Thymus (tissue), 11 donors: ENCODE results near the gene ERC1. TPM values are rescaled to one million over a fixed set of nuclear protein-coding genes. Genes with fewer than 3 reads are reported as not detected.

Experiments
- DNase-seq, 9 donors: peaks; one replicate each; pipeline ENCODE4 v3.0.0-alpha.2; 2013; ENCODE audit warnings: low spot score in 9 of 9, low read depth in 6 of 9, missing footprints in 1 of 9
- H3K27ac ChIP-seq, 2 donors: one replicate each; pipeline ENCODE4 v1.5.1; 2013; ENCODE audit warnings: control low read depth in 1 of 2, low read depth in 1 of 2, low read length in 1 of 2, mild to moderate bottlenecking in 1 of 2, moderate library complexity in 1 of 2
- H3K27me3 ChIP-seq, 2 donors: one replicate each; pipeline ENCODE4 v1.5.1; 2013; ENCODE audit warnings: low read length in 1 of 2; ENCODE audit not compliant: control insufficient read depth in 2 of 2, insufficient read depth in 1 of 2
- H3K36me3 ChIP-seq, 2 donors: one replicate each; pipeline ENCODE4 v1.5.1; 2013; ENCODE audit warnings: low read length in 1 of 2, mild to moderate bottlenecking in 1 of 2, moderate library complexity in 1 of 2; ENCODE audit not compliant: control insufficient read depth in 2 of 2, insufficient read depth in 2 of 2
- H3K4me1 ChIP-seq, 2 donors: one replicate each; pipeline ENCODE4 v1.5.1; 2013; ENCODE audit warnings: low read length in 2 of 2; ENCODE audit not compliant: control insufficient read depth in 2 of 2, insufficient read depth in 2 of 2
- H3K4me3 ChIP-seq, 2 donors: one replicate each; pipeline ENCODE4 v1.5.1; 2013; ENCODE audit warnings: low read length in 2 of 2, control low read depth in 1 of 2, mild to moderate bottlenecking in 1 of 2
- H3K9me3 ChIP-seq, 2 donors: one replicate each; pipeline ENCODE4 v1.5.1; 2013; ENCODE audit warnings: low read length in 1 of 2, mild to moderate bottlenecking in 1 of 2; ENCODE audit not compliant: control insufficient read depth in 2 of 2, insufficient read depth in 1 of 2
- WGBS: extraction: QIAGEN DNeasy Blood & Tissue Kit; methylation state at CpG from one replicate; pipeline ENCODE4 v1.1.7; 2013; 5-methylcytosine and 5-hydroxymethylcytosine counted together
- polyA plus RNA-seq: library from polyadenylated mRNA; stranded (reverse); fragments of 200-250 nt; gene quantifications from one replicate; pipeline ENCODE4 v1.2.3, GENCODE V29; 2013
- total RNA-seq: library from RNA; stranded (reverse); fragments of 120-200 nt; gene quantifications from one replicate; pipeline ENCODE4 v1.2.4, GENCODE V29; 2013
- donor health status: healthy.

The ERC1 gene
- total and polyA plus RNA-seq, 2 donors, result 4.2 to 13.8 TPM

GRCh38 chr12:1419849-1420371, 428.9 kb downstream of the ERC1 start:
- 93% methylated on average over 1 of the region's 1 CpG for WGBS
- H3K4me1 ChIP-seq, result no peaks in the 10 kb centered on the region
- no peaks in the 10 kb centered on the region for H3K36me3 ChIP-seq
- H3K4me3 ChIP-seq, result no peak overlapping the region
- peaks cover 0 to 11% of the 10 kb centered on the region in 2 donors for H3K9me3 ChIP-seq
- H3K27ac ChIP-seq, result no peak overlapping the region
- H3K27me3 ChIP-seq, result no peaks in the 10 kb centered on the region
- DNase-seq, result no peak

- WGBS, result 98% methylated on average over 11 of the region's 11 CpGs
- peaks cover 0 to 11% of the 10 kb centered on the region in 2 donors for H3K9me3 ChIP-seq
Observed at GRCh38 chr12:1421091-1421846, 430.2 kb downstream of the ERC1 start.

DNA sequence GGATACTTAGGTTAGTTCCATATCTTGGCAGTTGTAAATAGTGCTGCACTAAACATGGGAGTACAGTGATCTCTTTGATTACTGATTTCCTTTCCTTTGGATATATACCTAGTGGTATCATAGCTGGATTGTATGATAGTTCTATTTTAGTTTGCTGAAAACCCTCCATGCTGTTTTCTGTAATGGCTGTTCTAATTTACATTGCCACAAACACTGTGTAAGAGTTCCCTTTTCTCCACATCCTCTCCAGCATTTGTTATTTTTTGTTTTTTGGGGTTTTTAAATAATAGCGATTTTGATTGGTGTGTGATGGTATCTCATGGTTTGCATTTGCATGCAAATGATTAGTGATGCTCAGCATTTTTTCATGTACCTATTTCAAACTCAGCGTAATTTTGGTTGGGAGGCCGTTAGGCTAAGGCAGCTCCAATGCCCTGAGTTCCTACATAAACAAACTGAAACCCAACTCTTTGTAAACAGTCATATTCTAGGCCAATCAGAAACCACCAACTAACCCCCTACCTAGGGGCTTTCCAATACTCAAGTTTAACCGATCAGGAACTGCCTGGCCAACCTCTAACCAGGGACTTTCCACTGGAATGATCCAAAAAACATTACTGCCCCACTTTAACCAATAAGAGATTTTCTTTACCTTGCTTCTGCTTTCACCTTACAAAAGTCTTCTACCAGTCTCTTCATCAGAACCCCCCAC, 431.7 kb downstream of the ERC1 start:
- Histone ChIP-seq H3K9me3 (peaks cover 0 to 11% of the 10 kb centered on the region in 2 donors), H3K36me3 (no peaks in the 10 kb centered on the region), H3K4me1 (no peaks in the 10 kb centered on the region), H3K4me3 (no peak overlapping the region), H3K27ac (no peak overlapping the region), H3K27me3 (no peaks in the 10 kb centered on the region)
- peak in 1 of 9 donors; percentile 6 for DNase-seq
- WGBS, result 96% methylated on average over 4 of the region's 4 CpGs

More at GRCh38 chr12:1421091-1421846, 430.2 kb downstream of the ERC1 start:
- H3K36me3 ChIP-seq, result no peaks in the 10 kb centered on the region
- no peak overlapping the region for H3K4me3 ChIP-seq
- H3K27ac ChIP-seq, result no peak overlapping the region
- no peaks in the 10 kb centered on the region for H3K27me3 ChIP-seq
- no peaks in the 10 kb centered on the region for H3K4me1 ChIP-seq
- DNase-seq, result no peak

- Histone ChIP-seq H3K4me3 (no peak overlapping the region), H3K9me3 (peaks cover 0 to 11% of the 10 kb centered on the region in 2 donors), H3K4me1 (no peaks in the 10 kb centered on the region), H3K36me3 (no peaks in the 10 kb centered on the region), H3K27ac (no peak overlapping the region), H3K27me3 (no peaks in the 10 kb centered on the region)
- 98% methylated on average over 4 of the region's 4 CpGs for WGBS
- no peak for DNase-seq
Observed at GRCh38 chr12:1424674-1425395, 433.8 kb downstream of the ERC1 start.

DNA sequence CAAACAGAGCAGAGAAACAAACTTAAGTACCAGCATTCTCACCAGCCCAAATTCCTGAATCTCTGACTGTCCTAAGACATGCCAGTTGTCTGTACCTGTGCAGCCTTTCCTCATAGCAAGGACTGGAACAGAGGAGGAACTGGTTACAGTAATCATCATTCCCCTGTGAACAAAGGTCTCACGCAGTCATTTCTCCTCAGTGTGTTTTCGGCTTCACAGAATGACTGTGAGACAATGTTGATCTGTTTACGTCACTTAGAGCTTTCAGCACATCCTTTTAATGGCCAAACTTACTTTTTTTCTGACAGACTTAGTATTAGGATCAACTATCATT, 434.3 kb downstream of the ERC1 start:
- Histone ChIP-seq H3K27ac (no peak overlapping the region), H3K4me3 (no peak overlapping the region), H3K9me3 (peaks cover 0 to 10% of the 10 kb centered on the region in 2 donors), H3K36me3 (no peaks in the 10 kb centered on the region), H3K4me1 (no peaks in the 10 kb centered on the region), H3K27me3 (no peaks in the 10 kb centered on the region)
- over 99% methylated on average over 3 of the region's 3 CpGs for WGBS
- no peak for DNase-seq

- Histone ChIP-seq H3K4me1 (no peaks in the 10 kb centered on the region), H3K4me3 (no peak overlapping the region), H3K9me3 (no peaks in the 10 kb centered on the region), H3K27ac (no peak overlapping the region), H3K36me3 (no peaks in the 10 kb centered on the region), H3K27me3 (no peaks in the 10 kb centered on the region)
- 98% methylated on average over 5 of the region's 5 CpGs for WGBS
- no peak for DNase-seq
Observed at GRCh38 chr12:1428671-1429070, 437.6 kb downstream of the ERC1 start.

DNA sequence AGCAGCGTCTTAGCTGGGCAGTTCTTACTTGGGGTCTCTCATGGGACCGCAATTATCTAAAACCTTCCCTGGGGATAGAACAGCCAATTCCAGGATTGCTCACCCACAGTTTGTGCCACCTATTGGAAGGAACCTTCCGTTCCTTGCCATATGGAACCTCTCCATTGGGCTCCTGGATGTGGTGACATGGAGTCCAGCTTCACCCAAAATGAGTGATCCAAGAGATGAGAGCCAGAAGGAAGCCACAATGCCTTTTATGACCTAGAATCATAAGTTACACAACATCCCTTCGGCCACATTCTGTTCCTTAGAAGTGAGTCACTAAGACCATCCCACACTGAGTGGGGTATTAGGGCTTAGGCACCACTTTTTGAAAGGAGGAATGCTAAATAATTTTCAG, 439.0 kb downstream of the ERC1 start:
- over 99% methylated on average over 4 of the region's 4 CpGs for WGBS
- no peak overlapping the region for H3K4me3 ChIP-seq

GRCh38 chr12:1434296-1434955, 443.4 kb downstream of the ERC1 start:
- no peaks in the 10 kb centered on the region for H3K36me3 ChIP-seq
- no peaks in the 10 kb centered on the region for H3K4me1 ChIP-seq
- no peak overlapping the region for H3K4me3 ChIP-seq
- H3K27me3 ChIP-seq, result no peaks in the 10 kb centered on the region
- WGBS, result 91% methylated on average over 14 of the region's 14 CpGs
- H3K9me3 ChIP-seq, result no peaks in the 10 kb centered on the region
- no peak overlapping the region for H3K27ac ChIP-seq
- no peak for DNase-seq

More for the DNA sequence above, 439.0 kb downstream of the ERC1 start:
- no peak for DNase-seq
- Histone ChIP-seq H3K9me3 (no peaks in the 10 kb centered on the region), H3K36me3 (no peaks in the 10 kb centered on the region), H3K27me3 (no peaks in the 10 kb centered on the region), H3K27ac (no peak overlapping the region), H3K4me1 (no peaks in the 10 kb centered on the region)
